GM18909 (cell line): ENCODE results near the gene LRP10.

ENCODE experiments used
- ATAC-seq: cut with Tn5 transposase; IDR thresholded peaks from one replicate; pipeline ENCODE4 v1.9.1; 2021; ENCODE audit warnings: mild to moderate bottlenecking; ENCODE audit not compliant: unreplicated experiment, poor library complexity

LRP10 gene

DNA sequence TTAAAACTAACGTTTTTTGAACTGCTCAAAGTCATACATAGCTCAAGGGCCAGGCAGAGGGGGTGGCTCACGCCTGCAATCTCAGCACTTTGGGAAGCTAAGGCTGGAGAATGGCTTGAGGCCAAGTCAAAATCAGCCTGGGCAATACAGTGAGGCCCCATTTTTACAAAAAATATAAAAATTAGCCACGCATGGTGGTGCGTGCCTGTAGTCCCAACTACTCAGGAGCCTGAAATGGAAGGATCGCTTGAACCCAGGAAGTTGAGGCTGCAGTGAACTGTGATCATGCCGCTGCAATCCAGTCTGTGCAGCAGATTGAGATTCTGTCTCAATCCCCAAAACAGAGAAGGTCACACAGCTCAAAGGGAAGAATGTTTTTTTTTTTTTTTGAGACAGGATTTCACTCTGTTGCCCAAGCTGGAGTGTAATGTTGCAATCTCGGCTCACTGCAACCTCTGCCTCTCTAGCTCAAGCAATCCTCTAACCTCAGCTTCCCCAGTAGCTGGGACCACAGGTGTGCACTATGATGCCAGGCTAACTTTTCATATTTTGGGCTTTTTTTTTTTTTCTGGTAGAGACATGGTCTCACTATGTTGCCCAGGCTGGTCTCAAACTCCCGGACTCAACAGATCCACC is 44.5 kb downstream of the LRP10 start:
- no peak for ATAC-seq

DNA sequence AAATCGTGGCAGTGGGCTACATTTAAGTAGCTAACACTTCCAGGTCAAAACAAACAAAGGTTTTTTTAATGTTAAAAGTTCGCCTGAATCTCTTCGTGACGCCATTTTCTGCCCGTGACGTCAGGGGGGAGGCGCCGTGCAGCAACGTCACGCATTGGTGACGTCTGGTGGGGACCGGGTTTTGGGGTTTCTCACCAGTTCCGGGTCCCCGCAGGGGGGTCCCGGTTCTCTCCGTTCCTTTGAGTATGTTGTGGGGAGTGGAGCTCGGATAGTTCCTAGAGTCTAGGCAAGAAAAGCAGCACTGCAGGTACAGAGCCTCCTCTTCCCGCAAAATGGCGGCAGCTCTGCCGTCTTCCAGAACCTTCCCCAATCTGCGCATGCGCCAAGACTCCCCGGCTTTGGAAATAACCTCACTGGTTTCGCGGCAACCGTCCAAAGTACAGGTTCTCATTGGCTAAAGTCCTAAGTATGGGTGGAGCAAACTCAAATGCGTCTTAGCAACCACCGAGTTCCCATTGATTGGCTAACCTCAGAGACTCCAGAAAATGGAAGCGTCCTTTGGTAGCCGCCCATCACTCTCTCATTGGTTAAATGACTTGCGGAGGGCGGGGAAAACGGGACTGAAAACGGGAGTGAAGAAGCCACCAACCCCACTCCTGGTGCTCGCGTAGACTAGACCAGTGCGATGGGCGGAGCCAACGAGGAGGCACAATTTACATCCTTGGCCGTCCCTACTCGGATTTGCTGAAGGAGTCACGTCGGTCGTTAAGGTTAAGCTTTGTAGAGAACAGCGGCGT is 47.5 kb downstream of the LRP10 start, which contains the start of gene RBM23:
TSS of gene RBM23 (minus strand) at position 346 of the 797 bp plus-strand sequence.
- ATAC-seq, result peak; percentile 93

DNA sequence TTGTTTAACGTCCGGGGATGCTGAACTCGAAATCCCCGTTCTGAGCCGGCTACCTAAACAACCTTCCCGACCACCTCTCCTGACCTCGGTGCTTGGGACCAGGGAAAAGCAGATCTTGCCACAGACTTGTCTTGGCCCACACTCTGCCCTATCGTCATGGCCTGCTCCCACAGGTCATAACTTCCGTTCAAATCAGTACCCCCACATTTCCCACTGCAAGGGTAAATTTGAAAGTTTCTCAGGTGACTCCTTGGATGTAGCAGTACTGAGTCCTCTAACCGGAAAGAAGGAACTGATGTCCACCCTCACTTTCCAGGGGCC is 48.0 kb downstream of the LRP10 start:
- ATAC-seq, result no peak

DNA sequence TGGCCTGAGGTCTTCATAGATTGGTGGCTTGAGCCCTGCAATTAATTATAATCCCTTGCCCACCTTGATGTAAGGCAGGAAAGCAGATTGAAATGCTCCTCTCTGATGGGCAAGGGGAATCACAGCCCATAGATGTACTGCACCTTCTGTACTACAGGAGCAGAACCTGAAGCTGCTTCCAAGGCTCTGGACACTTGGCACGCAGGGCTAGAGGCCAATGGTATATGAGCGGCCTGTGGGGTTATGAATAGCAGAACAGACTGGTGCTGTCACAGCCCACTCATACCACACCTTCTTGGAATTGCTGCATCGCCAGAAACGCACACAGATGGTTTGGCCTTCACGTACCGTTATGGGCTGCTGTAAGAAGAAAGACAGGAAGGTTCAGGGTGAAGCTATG is 49.2 kb downstream of the LRP10 start:
- ATAC-seq, result no peak

DNA sequence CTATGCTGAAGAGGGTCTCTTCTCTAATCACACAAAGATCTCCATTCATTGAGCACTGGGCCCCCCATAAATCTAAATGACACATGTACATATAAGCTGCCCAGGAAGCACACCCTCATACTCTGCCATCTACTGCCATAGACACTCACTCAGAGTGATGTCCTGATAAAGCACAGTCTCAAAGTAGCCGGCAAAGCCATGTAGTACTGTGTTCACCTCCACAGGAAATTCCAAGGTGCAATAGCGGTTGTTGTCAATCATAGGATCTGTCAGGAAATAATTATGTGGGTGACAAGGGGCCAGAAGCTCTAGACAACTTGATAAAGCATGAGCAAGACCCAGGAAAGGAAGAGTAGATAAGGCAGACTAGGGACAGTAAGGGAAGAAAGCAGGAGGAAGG is 50.8 kb downstream of the LRP10 start:
- ATAC-seq, result no peak

DNA sequence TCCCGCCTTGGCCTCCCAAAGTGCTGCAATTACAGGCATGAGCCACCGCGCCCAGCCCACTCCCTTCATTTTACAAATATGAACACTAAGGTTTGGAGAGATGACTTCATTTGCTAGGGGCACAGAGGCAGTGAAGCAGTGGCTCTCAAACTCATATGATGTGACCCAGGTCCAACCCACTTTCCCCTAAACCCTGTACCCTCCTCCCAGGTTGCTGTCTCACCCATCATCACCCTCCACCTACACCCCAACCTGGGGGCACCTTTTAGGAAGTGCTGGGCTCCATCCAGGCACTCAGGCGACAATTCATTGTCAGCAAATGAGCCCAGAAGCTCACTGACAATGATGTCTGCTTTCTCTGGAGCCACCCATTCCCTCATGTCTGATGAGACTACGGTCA is 52.2 kb downstream of the LRP10 start:
- no peak for ATAC-seq

DNA sequence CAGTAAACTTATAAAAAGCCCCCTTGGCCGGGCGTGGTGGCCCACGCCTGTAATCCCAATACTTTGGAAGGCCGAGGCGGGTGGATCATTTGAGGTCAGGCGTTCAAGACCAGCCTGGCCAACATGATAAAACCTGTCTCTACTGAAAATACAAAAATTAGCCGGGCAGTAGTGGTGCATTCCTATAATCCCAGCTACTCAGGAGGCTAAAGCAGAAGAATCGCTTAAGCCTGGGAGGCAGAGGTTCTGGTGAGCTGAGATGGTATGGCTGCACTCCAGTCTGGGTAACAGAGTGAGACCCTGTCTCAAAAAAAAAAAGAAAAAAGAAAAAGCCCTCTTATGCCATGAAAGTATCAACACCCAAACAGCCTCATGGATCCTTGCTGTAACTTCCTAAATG is 54.0 kb downstream of the LRP10 start:
- no peak for ATAC-seq

DNA sequence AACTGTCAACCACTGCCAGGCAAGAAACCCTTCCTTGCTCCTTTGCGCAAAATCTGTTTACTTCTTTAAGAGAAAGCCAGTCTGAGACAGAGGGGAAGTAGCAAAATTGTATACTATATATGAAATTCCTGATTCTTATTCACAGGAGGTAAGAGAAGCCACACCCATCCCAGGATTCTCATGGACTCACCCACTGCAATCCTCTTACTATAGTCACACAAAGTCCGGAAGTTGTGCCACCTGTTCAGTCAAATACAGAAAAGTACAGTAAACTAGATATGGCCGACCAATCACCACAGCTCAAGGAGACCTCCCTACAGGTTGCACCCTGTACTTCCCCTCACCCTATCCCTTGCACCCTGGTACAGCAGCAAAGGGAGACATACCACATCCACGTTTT is 54.8 kb downstream of the LRP10 start:
- ATAC-seq, result no peak

DNA sequence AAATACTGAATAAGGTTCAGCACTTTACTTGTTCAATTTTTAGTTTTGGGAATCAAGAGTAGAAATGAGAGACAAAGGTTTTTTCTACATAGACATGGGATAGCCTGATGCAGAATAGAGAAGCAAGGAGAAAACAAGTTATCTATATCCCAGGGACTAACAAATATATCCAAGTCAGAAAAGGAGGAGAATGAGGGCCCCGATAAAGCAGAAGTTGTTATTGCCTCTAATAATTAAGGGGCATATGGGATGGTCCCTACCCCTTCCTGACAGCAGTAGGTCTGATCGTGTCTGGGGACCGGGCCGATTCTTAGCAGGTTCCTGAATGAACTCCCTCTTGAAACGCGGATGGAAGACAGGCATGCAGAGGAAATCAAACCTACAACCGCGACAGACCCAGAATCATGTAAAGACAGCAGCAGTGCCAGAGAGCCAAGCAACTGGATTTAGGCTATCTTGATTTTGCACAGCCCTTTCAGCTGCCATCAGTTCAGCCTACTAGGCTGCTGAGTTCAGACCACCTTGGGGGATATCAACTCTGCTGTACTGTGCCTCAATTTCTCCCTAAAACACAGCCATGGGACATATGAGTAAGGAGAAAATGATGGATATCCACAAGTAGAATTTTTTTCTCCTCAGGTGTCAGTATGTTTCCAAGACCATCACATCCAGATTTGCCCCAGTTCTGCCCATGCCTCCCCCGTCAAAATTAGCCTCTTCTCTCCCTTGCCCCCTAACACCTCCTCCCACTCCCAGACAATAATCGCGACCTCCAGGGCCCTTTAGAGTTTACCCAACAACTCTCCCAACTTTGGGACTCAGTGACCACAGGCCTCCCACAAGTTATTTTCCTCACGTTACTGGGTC is 56.9 kb downstream of the LRP10 start:
- no peak for ATAC-seq

DNA sequence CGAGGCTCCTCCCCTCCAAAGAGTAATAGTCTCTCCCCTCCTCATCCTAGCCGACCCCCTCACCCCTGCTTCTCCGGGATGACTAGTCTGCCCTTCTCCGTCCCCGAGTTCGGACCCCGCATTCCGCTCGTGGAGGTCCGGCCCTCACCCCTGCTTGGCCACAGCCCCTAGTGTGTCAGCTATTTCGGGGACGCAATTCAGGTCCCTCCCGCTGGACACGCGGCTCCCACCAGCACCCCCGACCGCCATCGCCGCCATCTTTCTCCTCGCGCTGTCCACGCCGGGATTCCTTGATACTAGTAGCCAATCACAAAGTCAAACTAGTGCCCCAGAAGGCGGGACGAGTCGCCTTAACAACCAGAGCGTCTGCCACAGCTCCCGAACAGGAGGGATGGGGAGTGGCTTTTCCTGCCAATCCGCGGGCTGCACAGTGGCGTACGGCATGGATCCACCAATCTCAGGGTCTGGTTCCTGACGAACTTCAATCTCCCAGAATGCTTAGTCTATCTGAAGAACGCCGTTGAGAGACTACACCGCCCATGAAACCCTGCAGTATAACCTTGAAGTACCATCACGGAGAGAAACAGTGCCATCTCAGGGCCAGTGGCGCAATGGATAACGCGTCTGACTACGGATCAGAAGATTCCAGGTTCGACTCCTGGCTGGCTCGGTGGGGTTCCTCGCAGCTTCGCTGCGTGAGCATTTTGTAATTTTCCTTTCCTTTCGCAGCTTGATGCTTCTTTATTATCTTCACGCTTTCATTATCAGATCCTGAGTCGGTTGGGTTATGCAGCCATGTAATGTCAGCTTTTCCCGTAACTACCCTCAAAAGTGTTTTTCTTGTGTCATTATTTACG is 57.8 kb downstream of the LRP10 start, which contains the start of gene PRMT5:
TSS of gene PRMT5 (minus strand) at position 273 of the 857 bp plus-strand sequence. CDS start at position 258, 15 bp downstream.
- ATAC-seq, result peak; percentile 90

DNA sequence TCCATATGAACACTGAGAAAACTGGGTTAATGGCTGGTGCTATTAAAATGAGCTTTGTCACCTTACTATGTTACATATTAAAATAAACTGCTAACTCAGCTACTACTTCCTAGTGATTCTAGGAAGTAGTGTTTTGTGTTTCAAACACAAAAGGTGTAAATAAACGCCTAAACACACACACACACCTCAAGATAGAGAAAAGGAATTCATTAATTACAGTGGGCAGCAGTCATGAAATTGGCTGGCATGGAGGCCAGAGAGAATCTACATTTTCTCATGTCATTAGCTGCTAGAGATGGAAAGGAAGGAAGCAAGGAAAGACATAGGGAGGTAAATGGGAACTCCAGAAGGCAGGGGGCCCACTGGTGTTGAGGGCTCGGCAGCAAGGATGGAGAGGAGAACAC is 58.4 kb downstream of the LRP10 start:
- ATAC-seq, result no peak
